Effector CD4-positive, alpha-beta T cell (primary cell): Measurements from ENCODE around the gene ARHGAP6.
A peak's percentile ranks its signal among the peaks of the same experiment; 100 is the strongest.
"Not testable (repeated sequence)": the region's sequence is repeated elsewhere in the genome, so short reads cannot be mapped to it uniquely, and the experiment has no call there.

Experiments used
- DNase-seq: peaks from one replicate; pipeline ENCODE4 v3.0.0-alpha.2; 2020

ARHGAP6 gene

GRCh38 chrX:11567528-11568220 lies 98.0 kb downstream of the ARHGAP6 start:
- DNase-seq = no peak

DNA sequence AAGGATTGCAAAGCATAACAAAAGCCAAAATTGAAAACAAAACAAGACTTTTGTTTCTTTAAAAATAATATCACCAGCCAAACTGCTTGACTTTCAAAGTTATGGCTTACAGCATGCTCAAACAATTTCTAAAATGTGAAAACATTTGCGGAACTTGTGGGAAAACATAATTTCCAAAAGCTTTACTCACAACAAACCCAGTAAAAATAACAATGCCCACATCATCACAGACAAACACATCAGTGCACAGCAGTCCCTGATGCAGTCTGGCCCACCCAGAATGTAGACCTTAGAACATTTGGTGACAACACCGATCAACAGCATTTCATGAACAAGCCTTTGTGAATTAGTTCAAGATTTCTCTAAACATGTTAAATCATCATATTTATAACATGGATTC lies 98.9 kb downstream of the ARHGAP6 start:
- no peak for DNase-seq

- DNase-seq = no peak
Observed at GRCh38 chrX:11566173-11566572, 99.5 kb downstream of the ARHGAP6 start.

- no peak for DNase-seq
Observed at GRCh38 chrX:11564546-11564945, 101.2 kb downstream of the ARHGAP6 start.

GRCh38 chrX:11562570-11562969 lies 103.2 kb downstream of the ARHGAP6 start:
- no peak for DNase-seq

DNA sequence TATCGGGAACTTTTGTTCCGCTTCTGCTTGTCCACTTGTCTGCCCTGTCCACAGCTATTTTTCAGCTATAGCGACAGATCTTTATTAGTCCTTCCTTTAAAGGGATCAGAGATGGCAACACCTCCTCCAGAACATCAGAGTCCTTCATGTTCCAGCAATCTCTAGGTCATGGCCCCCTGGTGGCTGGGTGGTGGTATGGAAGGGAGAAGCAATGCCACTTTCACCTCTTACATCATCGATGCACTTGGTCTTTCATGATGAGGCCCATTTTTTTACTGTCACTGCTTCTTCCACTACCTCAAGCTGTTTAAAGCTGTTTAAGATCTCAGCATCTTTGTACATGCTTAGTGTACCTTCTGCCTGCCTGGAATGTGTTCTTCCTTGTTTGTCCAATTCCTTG lies 106.7 kb downstream of the ARHGAP6 start:
- DNase-seq = peak; percentile 20

DNA sequence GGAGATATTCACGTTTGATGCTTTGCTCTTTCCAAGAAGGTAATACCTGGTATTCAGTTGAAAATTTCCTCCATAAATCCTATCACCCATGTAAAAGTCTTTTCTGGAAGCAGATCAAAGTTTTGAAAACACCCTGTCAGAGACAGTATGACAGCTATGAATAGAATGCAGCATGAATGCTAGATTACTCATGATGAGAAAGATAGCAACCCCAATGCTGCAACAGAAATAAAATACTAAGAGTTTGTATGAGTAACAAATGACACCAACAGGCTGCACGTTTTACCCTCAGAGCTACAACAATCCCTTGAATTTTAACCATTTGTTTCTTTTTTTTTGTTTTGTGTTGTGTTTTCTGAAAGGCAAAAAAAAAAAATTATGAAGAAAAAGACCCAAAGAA lies 108.6 kb downstream of the ARHGAP6 start:
- no peak for DNase-seq

DNA sequence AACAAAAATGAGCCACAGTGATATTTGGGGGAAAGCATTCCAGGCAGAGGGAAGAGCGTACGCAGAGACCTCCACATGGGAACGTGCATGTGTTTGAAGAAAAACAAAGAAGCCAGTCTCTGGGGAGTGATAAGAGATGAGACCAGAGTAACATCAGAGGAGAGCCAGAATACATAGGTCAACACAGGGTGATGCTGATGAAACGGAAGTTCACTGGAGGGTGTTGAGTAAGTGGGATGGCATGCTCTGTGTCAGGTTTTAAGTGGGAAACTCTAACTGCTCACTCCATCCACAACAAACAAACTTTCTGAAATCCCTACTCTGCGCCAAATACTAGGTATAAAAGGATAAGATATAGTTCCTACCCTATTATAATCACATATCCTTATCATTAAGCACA lies 110.0 kb downstream of the ARHGAP6 start:
- no peak for DNase-seq

- no peak for DNase-seq
Observed at GRCh38 chrX:11553594-11553993, 112.1 kb downstream of the ARHGAP6 start.

- DNase-seq = no peak
Observed at GRCh38 chrX:11551151-11551550, 114.6 kb downstream of the ARHGAP6 start.

GRCh38 chrX:11546917-11547316 lies 118.8 kb downstream of the ARHGAP6 start:
- no peak for DNase-seq

DNA sequence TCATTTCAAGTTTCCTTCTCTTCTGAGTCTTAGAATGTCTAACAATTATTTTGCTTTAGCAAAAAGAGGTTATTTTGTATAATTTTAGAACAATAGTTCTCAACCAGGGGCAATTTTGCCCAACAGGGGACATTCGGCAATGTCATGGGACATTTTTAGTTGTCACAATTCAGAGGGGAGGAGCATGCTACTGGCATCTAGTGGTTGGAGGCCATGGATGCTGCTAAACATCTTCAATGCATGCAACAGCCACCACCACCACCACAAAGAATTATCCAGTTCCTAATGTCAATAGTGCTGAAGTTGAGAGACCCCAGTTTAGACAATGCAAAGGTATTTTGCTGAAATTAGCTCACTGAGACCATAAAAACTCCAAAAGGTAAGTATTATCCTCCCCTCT lies 122.5 kb downstream of the ARHGAP6 start:
- DNase-seq = no peak

GRCh38 chrX:11541510-11541909 lies 124.2 kb downstream of the ARHGAP6 start:
- DNase-seq = no peak

GRCh38 chrX:11540532-11541377 lies 125.0 kb downstream of the ARHGAP6 start:
- no peak for DNase-seq

- DNase-seq = no peak
Observed at GRCh38 chrX:11537141-11537540, 128.6 kb downstream of the ARHGAP6 start.

- DNase-seq = no peak
Observed at GRCh38 chrX:11535156-11535919, 130.4 kb downstream of the ARHGAP6 start.

DNA sequence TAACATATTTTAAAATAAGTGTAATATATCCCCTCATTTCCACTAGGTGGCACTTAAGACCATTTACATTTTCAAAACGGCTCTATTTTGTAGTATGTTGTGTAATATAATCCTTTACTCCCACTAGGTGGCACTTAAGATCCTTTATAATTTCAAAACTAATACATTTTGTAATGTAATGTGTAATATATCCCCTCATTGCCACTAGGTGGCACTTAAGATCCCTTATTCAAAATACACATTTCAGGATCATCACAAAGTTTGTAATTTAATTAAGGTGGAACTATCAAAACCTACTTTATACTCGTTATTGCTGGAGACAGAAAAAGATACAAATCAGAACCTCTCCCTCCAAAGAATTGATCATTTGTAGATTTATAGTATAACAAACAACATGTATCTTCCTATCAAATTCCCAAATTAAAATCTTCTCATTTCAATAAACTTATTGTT lies 132.5 kb downstream of the ARHGAP6 start:
- no peak for DNase-seq

GRCh38 chrX:11532291-11533078 lies 133.2 kb downstream of the ARHGAP6 start:
- no peak for DNase-seq

DNA sequence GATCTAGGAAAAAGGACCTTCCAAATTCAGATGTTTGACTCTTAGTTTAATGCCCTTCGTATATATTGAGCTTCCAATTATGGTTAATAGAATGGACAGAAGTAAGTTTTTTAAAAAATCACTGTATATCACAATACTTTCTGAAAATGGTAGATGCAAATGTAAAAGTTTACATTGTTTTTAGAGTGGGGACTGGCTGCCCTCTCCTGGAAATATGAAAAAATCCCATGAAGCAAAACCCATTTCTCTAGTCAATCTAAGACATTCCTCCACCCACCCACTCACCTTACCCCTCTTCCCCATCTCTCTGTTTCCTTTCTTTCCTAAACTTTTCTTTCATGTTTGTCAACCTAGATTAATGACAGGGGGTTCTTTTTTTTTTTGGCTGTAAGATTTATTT lies 134.5 kb downstream of the ARHGAP6 start:
- DNase-seq = no peak

DNA sequence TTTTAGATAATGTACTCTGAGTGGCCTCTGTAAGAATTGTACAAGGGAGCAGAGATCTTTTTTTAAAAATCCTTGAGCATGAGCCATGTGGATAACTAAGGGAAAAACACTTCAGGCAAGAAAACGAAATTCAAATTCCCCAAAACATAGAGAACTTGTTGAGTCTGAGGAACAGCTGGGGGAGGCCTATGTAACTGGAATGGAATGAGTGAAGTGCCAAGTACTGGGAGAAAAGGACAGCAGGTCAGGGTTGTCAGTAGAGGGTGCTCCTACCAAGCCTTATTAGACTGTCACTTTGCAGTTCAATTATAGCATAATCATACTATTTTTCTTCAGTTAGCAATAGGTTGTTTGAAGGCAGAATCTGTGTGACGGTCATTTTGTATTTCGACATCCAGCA lies 135.1 kb downstream of the ARHGAP6 start:
- no peak for DNase-seq

- DNase-seq = no peak
Observed at GRCh38 chrX:11528623-11529022, 137.1 kb downstream of the ARHGAP6 start.

GRCh38 chrX:11525685-11526084 lies 140.0 kb downstream of the ARHGAP6 start:
- DNase-seq = no peak

DNA sequence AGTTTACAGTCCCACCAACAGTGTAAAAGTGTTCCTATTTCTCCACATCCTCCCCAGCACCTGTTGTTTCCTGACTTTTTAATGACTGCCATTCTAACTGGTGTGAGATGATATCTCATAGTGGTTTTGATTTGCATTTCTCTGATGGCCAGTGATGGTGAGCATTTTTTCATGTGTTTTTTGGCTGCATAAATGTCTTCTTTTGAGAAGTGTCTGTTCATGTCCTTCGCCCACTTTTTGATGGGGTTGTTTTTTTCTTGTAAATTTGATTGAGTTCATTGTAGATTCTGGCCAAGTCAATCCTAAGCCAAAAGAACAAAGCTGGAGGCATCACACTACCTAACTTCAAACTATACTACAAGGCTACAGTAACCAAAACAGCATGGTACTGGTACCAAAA lies 146.5 kb downstream of the ARHGAP6 start:
- not testable (repeated sequence) for DNase-seq
